GM12891 (cell line): ENCODE results near the gene PRSS23.
"Not testable (repeated sequence)": the region's sequence is repeated elsewhere in the genome, so short reads cannot be mapped to it uniquely, and the experiment has no call there.

Experiments used
- DNase-seq: peaks from one replicate; pipeline ENCODE4 v3.0.0; 2011; ENCODE audit warnings: low spot score; ENCODE audit not compliant: insufficient read length
- FAIRE-seq: peaks from 2 replicates; lab custom pipeline; 2011; peaks lifted over from hg19 to GRCh38; lab: Jason Lieb, UNC
- PAX5 ChIP-seq: IDR thresholded peaks from 2 replicates; pipeline ENCODE4 v1.6.1; 2011; ENCODE audit warnings: low read length, moderate library complexity, mild to moderate bottlenecking; ENCODE audit not compliant: insufficient read depth, severe bottlenecking
- POLR2A ChIP-seq: IDR thresholded peaks from 2 replicates; pipeline ENCODE4 v1.6.1; 2011; ENCODE audit warnings: low read depth, low read length, control low read depth
- POLR2AphosphoS5 ChIP-seq: IDR thresholded peaks from 2 replicates; pipeline ENCODE4 v1.6.1; 2011; ENCODE audit warnings: low read depth, low read length, control low read depth
- POU2F2 ChIP-seq: IDR thresholded peaks from 2 replicates; pipeline ENCODE4 v1.6.1; 2011; ENCODE audit warnings: low read depth, mild to moderate bottlenecking, control low read depth, low read length, moderate library complexity
- SPI1 ChIP-seq: IDR thresholded peaks from 2 replicates; pipeline ENCODE4 v1.6.1; 2011; ENCODE audit warnings: low read depth, low read length, control low read depth
- TAF1 ChIP-seq: IDR thresholded peaks from 2 replicates; pipeline ENCODE4 v1.6.1; 2011; ENCODE audit warnings: low read depth, low read length, control low read depth

Gene PRSS23

GRCh38 chr11:86809561-86809960 is 9.2 kb downstream of the PRSS23 start:
- DNase-seq = no peak
- TF ChIP-seq SPI1 = no peak
- TF ChIP-seq POU2F2 = no peak
- no peak for TF ChIP-seq PAX5
- TF ChIP-seq TAF1 = no peak
- no peak for TF ChIP-seq POLR2A
- no peak for FAIRE-seq

GRCh38 chr11:86810288-86810687 is 9.9 kb downstream of the PRSS23 start:
- TF ChIP-seq TAF1 = no peak
- TF ChIP-seq PAX5 = no peak
- TF ChIP-seq POLR2AphosphoS5 = no peak
- DNase-seq = no peak
- no peak for FAIRE-seq

GRCh38 chr11:86811637-86812321 is 11.4 kb downstream of the PRSS23 start:
- TF ChIP-seq TAF1 = no peak
- TF ChIP-seq POLR2AphosphoS5 = no peak
- no peak for TF ChIP-seq PAX5
- TF ChIP-seq POLR2A = no peak
- TF ChIP-seq POU2F2 = no peak
- TF ChIP-seq SPI1 = no peak
- DNase-seq (no peak), FAIRE-seq (no peak)

- FAIRE-seq = no peak
- TF ChIP-seq POLR2AphosphoS5 = no peak
- TF ChIP-seq POU2F2 = no peak
- TF ChIP-seq POLR2A = no peak
- no peak for TF ChIP-seq PAX5
- no peak for TF ChIP-seq TAF1
- no peak for TF ChIP-seq SPI1
- DNase-seq = no peak
Measured at GRCh38 chr11:86812322-86812670, 12.0 kb downstream of the PRSS23 start.

GRCh38 chr11:86812981-86813380 is 12.6 kb downstream of the PRSS23 start:
- DNase-seq = no peak
- no peak for FAIRE-seq
- no peak for TF ChIP-seq PAX5
- TF ChIP-seq POU2F2 = no peak
- no peak for TF ChIP-seq POLR2AphosphoS5
- no peak for TF ChIP-seq TAF1

GRCh38 chr11:86814775-86815174 is 14.4 kb downstream of the PRSS23 start:
- FAIRE-seq (no peak), DNase-seq (no peak)
- no peak for TF ChIP-seq SPI1
- TF ChIP-seq POLR2A = no peak
- no peak for TF ChIP-seq PAX5

- no peak for TF ChIP-seq POLR2A
- no peak for TF ChIP-seq TAF1
- no peak for TF ChIP-seq PAX5
- FAIRE-seq (no peak), DNase-seq (no peak)
Measured at GRCh38 chr11:86815726-86816125, 15.4 kb downstream of the PRSS23 start.

GRCh38 chr11:86816251-86816726 is 15.9 kb downstream of the PRSS23 start:
- TF ChIP-seq TAF1 = no peak
- no peak for TF ChIP-seq PAX5
- no peak for DNase-seq
- FAIRE-seq = no peak

- FAIRE-seq (peak; percentile 13), DNase-seq (no peak)
- TF ChIP-seq POU2F2 = no peak
- TF ChIP-seq PAX5 = no peak
- TF ChIP-seq TAF1 = no peak
- no peak for TF ChIP-seq POLR2AphosphoS5
- TF ChIP-seq SPI1 = no peak
- no peak for TF ChIP-seq POLR2A
Measured at GRCh38 chr11:86818462-86819192, 18.3 kb downstream of the PRSS23 start.

GRCh38 chr11:86824139-86824538 is 23.8 kb downstream of the PRSS23 start:
- DNase-seq, FAIRE-seq: not testable (repeated sequence)

GRCh38 chr11:86834376-86834775 is 34.0 kb downstream of the PRSS23 start:
- not testable (repeated sequence) for FAIRE-seq, DNase-seq

- DNase-seq, FAIRE-seq: not testable (repeated sequence)
Measured at GRCh38 chr11:86844762-86845508, 44.6 kb downstream of the PRSS23 start.
